AG09319 (cell line): ENCODE results near the gene EPB41L2.

Source experiments
- DNase-seq: peaks from one replicate; pipeline ENCODE4 v3.0.0-alpha.2; 2010; ENCODE audit warnings: low read depth; ENCODE audit errors: extremely low read depth
- TF ChIP-seq, protein P1 (sequence below): IDR thresholded peaks from 2 replicates; pipeline ENCODE4 v1.5.1; 2011; ENCODE audit warnings: low read depth, mild to moderate bottlenecking, inconsistent platforms, low read length, moderate library complexity

Gene EPB41L2

DNA sequence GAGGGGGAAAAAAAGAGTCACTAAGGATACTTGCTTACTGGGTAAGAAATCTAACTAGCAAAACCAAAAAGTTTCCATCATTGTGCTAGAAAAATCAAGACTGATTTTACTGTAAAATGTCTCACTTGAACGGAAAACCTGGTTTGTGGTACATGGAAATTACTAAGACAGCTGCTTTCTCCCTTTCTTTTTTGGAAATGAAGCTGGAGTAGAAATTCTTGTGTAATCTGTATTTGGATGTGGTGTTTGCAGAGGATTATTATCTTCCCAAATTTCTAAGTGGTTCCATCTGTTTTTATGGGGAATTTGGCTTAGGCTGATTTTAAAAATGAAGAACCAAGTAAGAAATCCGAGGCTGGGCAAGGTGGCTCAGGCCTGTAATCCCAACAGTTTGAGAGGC lies 20.4 kb downstream of the EPB41L2 start:
- TF ChIP-seq, protein P1, sequence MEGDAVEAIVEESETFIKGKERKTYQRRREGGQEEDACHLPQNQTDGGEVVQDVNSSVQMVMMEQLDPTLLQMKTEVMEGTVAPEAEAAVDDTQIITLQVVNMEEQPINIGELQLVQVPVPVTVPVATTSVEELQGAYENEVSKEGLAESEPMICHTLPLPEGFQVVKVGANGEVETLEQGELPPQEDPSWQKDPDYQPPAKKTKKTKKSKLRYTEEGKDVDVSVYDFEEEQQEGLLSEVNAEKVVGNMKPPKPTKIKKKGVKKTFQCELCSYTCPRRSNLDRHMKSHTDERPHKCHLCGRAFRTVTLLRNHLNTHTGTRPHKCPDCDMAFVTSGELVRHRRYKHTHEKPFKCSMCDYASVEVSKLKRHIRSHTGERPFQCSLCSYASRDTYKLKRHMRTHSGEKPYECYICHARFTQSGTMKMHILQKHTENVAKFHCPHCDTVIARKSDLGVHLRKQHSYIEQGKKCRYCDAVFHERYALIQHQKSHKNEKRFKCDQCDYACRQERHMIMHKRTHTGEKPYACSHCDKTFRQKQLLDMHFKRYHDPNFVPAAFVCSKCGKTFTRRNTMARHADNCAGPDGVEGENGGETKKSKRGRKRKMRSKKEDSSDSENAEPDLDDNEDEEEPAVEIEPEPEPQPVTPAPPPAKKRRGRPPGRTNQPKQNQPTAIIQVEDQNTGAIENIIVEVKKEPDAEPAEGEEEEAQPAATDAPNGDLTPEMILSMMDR = no peak
- DNase-seq = peak; percentile 61

DNA sequence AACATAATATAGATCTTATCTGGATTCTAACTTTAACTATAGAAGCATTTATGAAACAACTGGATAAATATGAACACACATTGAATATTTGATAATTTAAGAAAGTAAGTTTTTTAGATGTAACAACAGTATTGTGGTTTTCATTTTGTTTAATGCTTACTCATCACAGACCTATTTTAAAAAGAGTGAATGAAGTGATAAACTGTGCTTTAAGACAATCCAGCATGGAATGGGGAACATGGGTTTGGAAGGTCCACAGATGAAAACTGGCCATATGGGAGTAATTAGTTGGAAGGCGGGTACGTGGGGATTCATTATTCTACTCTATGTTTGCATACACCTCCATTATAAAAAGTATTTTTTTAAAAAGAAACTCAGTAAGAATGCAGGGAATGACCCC lies 21.2 kb downstream of the EPB41L2 start:
- TF ChIP-seq, protein P1 = no peak
- DNase-seq = no peak

DNA sequence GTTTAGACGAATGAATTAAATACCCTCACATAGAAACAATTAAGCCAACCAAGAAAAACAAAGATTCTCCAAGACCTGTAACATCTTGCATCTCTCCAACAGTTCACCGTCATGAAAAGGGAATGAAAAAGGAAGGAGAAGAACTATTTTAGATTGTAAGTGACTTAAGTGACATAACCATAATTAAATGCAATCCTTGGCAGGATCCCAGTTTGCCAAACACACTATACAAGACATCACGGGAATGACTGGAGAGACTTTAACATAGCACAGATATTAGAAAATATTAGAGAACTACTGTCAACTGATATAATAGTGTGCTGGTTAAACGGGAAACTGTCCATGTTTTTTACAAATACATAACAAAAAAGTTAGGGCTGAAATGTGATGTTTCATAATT lies 22.2 kb downstream of the EPB41L2 start:
- TF ChIP-seq, protein P1 = no peak
- DNase-seq = no peak

DNA sequence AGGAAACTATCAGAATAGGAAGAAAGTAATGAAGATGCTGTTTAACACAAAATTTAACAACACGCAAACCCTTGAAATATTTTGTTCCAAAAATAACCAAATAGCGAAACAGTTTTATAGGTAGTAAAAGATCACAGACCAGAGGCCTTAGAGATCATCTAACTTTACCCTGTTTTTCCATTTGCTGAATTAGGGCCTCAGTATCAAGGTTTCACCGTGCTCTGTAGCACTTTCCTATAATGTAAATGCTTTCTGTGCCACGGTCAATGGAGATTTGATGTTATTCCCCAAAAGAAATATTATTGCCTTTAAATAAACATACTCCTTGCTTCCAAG lies 23.7 kb downstream of the EPB41L2 start:
- no peak for DNase-seq
- TF ChIP-seq, protein P1 = no peak

DNA sequence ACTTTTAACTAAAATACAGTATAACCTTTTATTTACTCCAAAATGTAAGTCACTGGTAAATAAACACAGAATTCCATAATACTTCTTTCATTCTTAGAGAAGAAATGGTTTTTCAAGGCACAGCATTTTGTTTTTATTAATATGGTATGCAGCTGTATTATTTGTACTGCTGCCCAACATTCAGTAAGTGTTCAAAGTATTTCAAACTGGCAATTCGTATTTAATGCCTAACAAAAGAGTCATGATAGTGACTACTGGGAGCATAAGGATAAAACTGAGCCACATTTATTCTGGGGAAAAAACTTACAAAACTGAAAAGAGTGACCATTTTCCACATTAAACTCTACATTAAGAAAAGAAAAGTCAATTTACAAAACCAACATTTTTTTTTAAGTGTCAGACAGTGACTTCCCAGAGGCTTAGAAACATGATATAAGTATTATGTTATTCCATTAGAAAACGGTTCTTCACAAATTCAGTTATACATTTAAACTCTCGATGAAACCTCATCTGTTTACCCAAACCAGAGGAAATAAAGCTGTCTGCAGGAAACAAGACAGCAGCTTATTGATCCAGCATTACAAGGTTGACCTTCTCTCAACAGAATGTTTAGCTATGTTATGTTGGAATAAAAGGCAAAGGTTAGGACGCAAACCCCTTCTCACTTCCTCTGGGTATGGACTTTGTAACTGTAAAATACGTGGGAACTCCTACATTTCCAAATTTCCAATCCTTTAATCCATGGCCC lies 24.3 kb downstream of the EPB41L2 start:
- TF ChIP-seq, protein P1 = no peak
- no peak for DNase-seq

DNA sequence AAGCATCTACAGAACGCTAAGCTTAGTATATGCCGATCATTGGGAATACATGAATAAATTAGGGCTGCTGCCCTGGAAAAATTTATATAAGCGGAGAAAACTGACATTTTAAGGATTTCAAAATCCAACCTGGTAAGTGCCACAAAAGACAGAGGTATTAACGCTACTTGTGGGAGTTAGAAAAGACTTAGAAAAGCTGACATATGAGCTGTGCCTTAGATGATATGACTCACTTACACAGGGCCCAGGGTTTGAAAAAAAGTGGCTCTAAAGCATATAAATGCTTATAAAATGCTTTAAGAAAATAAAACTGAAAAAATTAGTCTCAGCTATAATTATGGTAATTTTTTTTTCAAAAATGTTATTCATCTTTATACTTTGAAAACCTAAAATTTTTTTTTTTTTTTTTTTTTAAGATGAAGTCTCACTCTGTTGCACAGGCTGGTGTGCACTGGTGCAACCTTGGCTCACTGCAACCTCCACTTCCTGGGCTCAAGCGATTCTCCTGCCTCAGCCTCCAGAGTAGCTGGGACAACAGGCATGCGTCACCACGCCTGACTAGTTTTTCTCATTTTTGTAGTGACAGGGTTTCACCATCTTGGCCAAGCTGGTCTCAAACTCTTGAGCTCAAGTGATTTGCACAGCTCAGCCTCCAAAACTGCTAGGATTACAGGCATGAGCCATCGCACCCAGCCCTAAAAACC lies 25.7 kb downstream of the EPB41L2 start:
- TF ChIP-seq, protein P1 = no peak
- no peak for DNase-seq

DNA sequence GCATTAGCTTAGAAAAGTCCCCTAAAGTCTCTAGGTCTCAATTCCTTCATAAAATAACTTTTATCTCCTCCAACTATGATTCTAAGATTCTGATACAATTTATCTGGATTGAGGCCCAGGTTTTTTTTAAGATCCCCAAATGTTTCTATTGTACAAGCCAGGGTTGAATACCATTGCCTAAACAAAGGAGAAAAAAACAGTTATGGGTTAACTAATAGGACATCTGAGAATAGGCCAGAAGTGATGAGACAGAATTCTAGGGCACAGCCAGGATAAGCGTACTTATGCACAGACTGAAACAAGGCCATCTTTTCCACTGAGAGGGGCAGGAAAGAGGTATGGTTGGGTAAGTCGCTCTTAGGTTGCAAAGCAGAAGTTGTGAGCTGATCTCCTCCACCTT lies 26.4 kb downstream of the EPB41L2 start:
- TF ChIP-seq, protein P1 = no peak
- no peak for DNase-seq
